HG03103 (cell line): ENCODE results near the gene DDX59.

Experiments used
- ATAC-seq: cut with Tn5 transposase; IDR thresholded peaks from one replicate; pipeline ENCODE4 v1.9.1; 2021; ENCODE audit warnings: low read depth; ENCODE audit not compliant: unreplicated experiment

The DDX59 gene

GRCh38 chr1:200671235-200671786 is 1.6 kb upstream of the DDX59 start:
- no peak for ATAC-seq

- ATAC-seq, result peak; percentile 17
Observed at GRCh38 chr1:200670242-200671118, 773 bp upstream of the DDX59 start.

GRCh38 chr1:200668514-200669313 is 993 bp downstream of the DDX59 start:
- ATAC-seq, result no peak

GRCh38 chr1:200666309-200666708 is 3.4 kb downstream of the DDX59 start:
- no peak for ATAC-seq

- ATAC-seq, result no peak
Observed at GRCh38 chr1:200665861-200666260, 3.8 kb downstream of the DDX59 start.

GRCh38 chr1:200660719-200661118 is 9.0 kb downstream of the DDX59 start:
- no peak for ATAC-seq

- ATAC-seq, result no peak
Observed at GRCh38 chr1:200659269-200659668, 10.4 kb downstream of the DDX59 start.

- no peak for ATAC-seq
Observed at GRCh38 chr1:200658037-200658818, 11.5 kb downstream of the DDX59 start.

- peak; percentile 91 for ATAC-seq
Observed at GRCh38 chr1:200654660-200655059, 15.0 kb downstream of the DDX59 start.

- ATAC-seq, result peak; percentile 38
Observed at GRCh38 chr1:200653022-200653462, 16.7 kb downstream of the DDX59 start.

GRCh38 chr1:200652378-200652777 is 17.3 kb downstream of the DDX59 start:
- no peak for ATAC-seq

- ATAC-seq, result peak; percentile 61
Observed at GRCh38 chr1:200646515-200646914, 23.2 kb downstream of the DDX59 start.

- no peak for ATAC-seq
Observed at GRCh38 chr1:200644021-200644420, 25.7 kb downstream of the DDX59 start.

GRCh38 chr1:200642481-200642880 is 27.2 kb downstream of the DDX59 start:
- no peak for ATAC-seq

GRCh38 chr1:200640963-200641401 is 28.7 kb downstream of the DDX59 start:
- no peak for ATAC-seq

GRCh38 chr1:200640373-200640962 is 29.2 kb downstream of the DDX59 start:
- ATAC-seq, result no peak

- ATAC-seq, result no peak
Observed at GRCh38 chr1:200638073-200638472, 31.6 kb downstream of the DDX59 start.

GRCh38 chr1:200636681-200637080 is 33.0 kb downstream of the DDX59 start:
- no peak for ATAC-seq

- no peak for ATAC-seq
Observed at GRCh38 chr1:200634261-200635122, 35.2 kb downstream of the DDX59 start.
